Natural killer cell (primary cell): ENCODE results near the gene SHD. TPM values are rescaled to one million over a fixed set of nuclear protein-coding genes. Genes with fewer than 3 reads are reported as not detected.
"Not testable (repeated sequence)": the region's sequence is repeated elsewhere in the genome, so short reads cannot be mapped to it uniquely, and the experiment has no call there.

ENCODE experiments used
- ATAC-seq, 3 donors: fragments of 150-1000 bp in 2 of 3; fragments of 200-7000 bp in 1 of 3; cut with Tn5 transposase; 1 replicate in 1 of 3; 2 replicates in 2 of 3; pipeline ENCODE4 v1.10.0; 2021; ENCODE audit warnings: mild to moderate bottlenecking in 2 of 3, moderate library complexity in 2 of 3
- DNase-seq, 2 donors: peaks; one replicate each; pipeline versions ENCODE4 v3.0.0 to v3.0.0-alpha.2; 2013 to 2021; ENCODE audit warnings: mixed read lengths in 1 of 2
- H3K27ac ChIP-seq: one replicate; pipeline ENCODE4 v1.5.1; 2013; ENCODE audit warnings: mild to moderate bottlenecking, low read length
- H3K27me3 ChIP-seq: one replicate; pipeline ENCODE4 v1.6.1; 2013; ENCODE audit warnings: low read length; ENCODE audit not compliant: control insufficient read depth, insufficient read depth
- H3K36me3 ChIP-seq: one replicate; pipeline ENCODE4 v1.6.1; 2013; ENCODE audit warnings: low read length; ENCODE audit not compliant: control insufficient read depth, insufficient read depth
- H3K4me1 ChIP-seq: one replicate; pipeline ENCODE4 v1.6.1; 2013; ENCODE audit warnings: low read length; ENCODE audit not compliant: control insufficient read depth, insufficient read depth
- H3K4me3 ChIP-seq: one replicate; pipeline ENCODE4 v1.5.1; 2013; ENCODE audit warnings: low read length
- H3K9me3 ChIP-seq: one replicate; pipeline ENCODE4 v1.6.1; 2013; ENCODE audit warnings: low read length; ENCODE audit not compliant: control insufficient read depth, insufficient read depth
- H3K27ac Mint-ChIP-seq, 2 donors: one replicate each; pipeline ENCODE4 v1.8.0; 2022; ENCODE audit warnings: mild to moderate bottlenecking in 2 of 2, mixed read lengths in 2 of 2, moderate library complexity in 1 of 2
- H3K27me3 Mint-ChIP-seq, 2 donors: one replicate each; pipeline ENCODE4 v1.8.0; 2022; ENCODE audit warnings: low read depth in 2 of 2, mixed read lengths in 2 of 2
- H3K36me3 Mint-ChIP-seq: one replicate; pipeline ENCODE4 v1.8.0; 2022; ENCODE audit warnings: mixed read lengths
- H3K4me1 Mint-ChIP-seq, 2 donors: one replicate each; pipeline ENCODE4 v1.8.0; 2022; ENCODE audit warnings: mixed read lengths in 2 of 2
- H3K4me3 Mint-ChIP-seq: one replicate; pipeline ENCODE4 v1.8.0; 2022; ENCODE audit warnings: mild to moderate bottlenecking, moderate library complexity, mixed read lengths
- H3K9me3 Mint-ChIP-seq, 2 donors: one replicate each; pipeline ENCODE4 v1.8.0; 2022; ENCODE audit warnings: mixed read lengths in 2 of 2
- CTCF ChIP-seq: fragments of 200-600 bp; IDR thresholded peaks from one replicate; pipeline ENCODE4 v1.8.0; 2022; ENCODE audit warnings: antibody characterized with exemption
- WGBS: methylation state at CpG from one replicate; pipeline ENCODE4 v1.1.7; 2013; ENCODE audit warnings: missing lambda C conversion rate; ENCODE audit not compliant: insufficient coverage; 5-methylcytosine and 5-hydroxymethylcytosine counted together
- intact Hi-C: fragments of 100-400 bp; cut with micrococcal nuclease; formaldehyde crosslinking; loops from one replicate; pipeline ENCODE4 v1.14.2; 2022
- total RNA-seq, 4 donors: library from RNA; stranded (reverse); fragments of 120-200 nt in 1 of 4; gene quantifications; one replicate each; pipeline versions ENCODE4 v1.2.3 to v1.2.4, GENCODE V29; 2013 to 2022

The SHD gene
- total RNA-seq, 3 donors from 2014 or later (not counting 1 experiment from before 2014, with no cell fraction given), result 0.20 TPM; not detected in 2

- DNase-seq (no peak), ATAC-seq (no peak)
- Histone ChIP-seq H3K9me3 (no peaks in the 10 kb centered on the region), H3K36me3 (no peaks in the 10 kb centered on the region), H3K4me3 (no peak overlapping the region), H3K27me3 (peaks cover 9% of the 10 kb centered on the region), H3K27ac (no peak overlapping the region), H3K4me1 (peaks cover 8% of the 10 kb centered on the region)
- peaks cover 5 to 6% of the 10 kb centered on the region in 2 donors for H3K4me1 Mint-ChIP-seq
- no peak for TF ChIP-seq CTCF
- 71% methylated on average over 16 of the region's 20 CpGs for WGBS
- H3K27me3 Mint-ChIP-seq, result peaks cover 6 to 11% of the 10 kb centered on the region in 2 donors
- no peak overlapping the region for H3K27ac Mint-ChIP-seq
- intact Hi-C loops, result no loop called here
- H3K4me3 Mint-ChIP-seq, result no peak overlapping the region
- H3K36me3 Mint-ChIP-seq, result no peaks in the 10 kb centered on the region
- no peaks in the 10 kb centered on the region for H3K9me3 Mint-ChIP-seq
These were observed 5.3 kb downstream of the SHD start for GRCh38 chr19:4284176-4284958.

- no peaks in the 10 kb centered on the region for H3K9me3 Mint-ChIP-seq
- ATAC-seq (no peak), DNase-seq (no peak)
- WGBS, result 88% methylated on average over 6 of the region's 6 CpGs
- no peak overlapping the region for H3K4me3 ChIP-seq
- peaks cover 1% of the 10 kb centered on the region in 2 donors for H3K4me1 Mint-ChIP-seq
- H3K27ac Mint-ChIP-seq, result no peak overlapping the region
- no peaks in the 10 kb centered on the region for H3K36me3 ChIP-seq
- H3K4me1 ChIP-seq, result peaks cover 2% of the 10 kb centered on the region
- peaks cover 4% of the 10 kb centered on the region for H3K27me3 ChIP-seq
- no peaks in the 10 kb centered on the region for H3K36me3 Mint-ChIP-seq
- no peaks in the 10 kb centered on the region for H3K9me3 ChIP-seq
- peaks cover 2 to 7% of the 10 kb centered on the region in 2 donors for H3K27me3 Mint-ChIP-seq
- no peak overlapping the region for H3K4me3 Mint-ChIP-seq
- TF ChIP-seq CTCF, result no peak
- no peak overlapping the region for H3K27ac ChIP-seq
- intact Hi-C loops, result no loop called here
These were observed 5.9 kb downstream of the SHD start for GRCh38 chr19:4284974-4285373.

- H3K9me3 ChIP-seq, intact Hi-C loops, H3K4me1 ChIP-seq, DNase-seq, H3K27ac Mint-ChIP-seq, H3K27me3 Mint-ChIP-seq, H3K27me3 ChIP-seq, H3K36me3 Mint-ChIP-seq, H3K4me3 ChIP-seq, H3K4me1 Mint-ChIP-seq, H3K9me3 Mint-ChIP-seq, H3K36me3 ChIP-seq, H3K27ac ChIP-seq, H3K4me3 Mint-ChIP-seq, ATAC-seq: not testable (repeated sequence)
- 95% methylated on average over 4 of the region's 4 CpGs for WGBS
These were observed 7.1 kb downstream of the SHD start for GRCh38 chr19:4286141-4286540.

GRCh38 chr19:4288091-4288777 lies 9.2 kb downstream of the SHD start:
- Mint-ChIP-seq H3K4me3 (no peak overlapping the region), H3K27ac (no peak overlapping the region), H3K9me3 (no peaks in the 10 kb centered on the region), H3K4me1 (no peaks in the 10 kb centered on the region), H3K36me3 (no peaks in the 10 kb centered on the region), H3K27me3 (no peaks in the 10 kb centered on the region)
- DNase-seq, result no peak
- no peaks in the 10 kb centered on the region for H3K4me1 ChIP-seq
- no peaks in the 10 kb centered on the region for H3K36me3 ChIP-seq
- H3K9me3 ChIP-seq, result no peaks in the 10 kb centered on the region
- no peaks in the 10 kb centered on the region for H3K27me3 ChIP-seq
- no peak overlapping the region for H3K4me3 ChIP-seq
- no peak for TF ChIP-seq CTCF
- no peak for ATAC-seq
- H3K27ac ChIP-seq, result no peak overlapping the region
- WGBS, result 90% methylated on average over 16 of the region's 16 CpGs
- intact Hi-C loops, result no loop called here
